Esophagus squamous epithelium (tissue), 5 donors: ENCODE data around the gene RNF123. TPM values are rescaled to one million over a fixed set of nuclear protein-coding genes. Genes with fewer than 3 reads are reported as not detected.

Source experiments
- DNase-seq: peaks from one replicate; lab custom pipeline; 2025; lab: John Stamatoyannopoulos, UW
- H3K27ac ChIP-seq, 4 donors: fragments of 200-600 bp; sonication (generic); one replicate each; pipeline ENCODE4 v1.5.1; 2016 to 2019; ENCODE audit warnings: mild to moderate bottlenecking in 1 of 4
- H3K27me3 ChIP-seq, 4 donors: fragments of 200-600 bp; sonication (generic); 1 replicate in 3 of 4; 2 replicates in 1 of 4; pipeline versions ENCODE4 v1.5.1 to v1.6.0; 2017 to 2021; ENCODE audit warnings: antibody characterized with exemption in 1 of 4
- H3K36me3 ChIP-seq, 3 donors: fragments of 200-600 bp; sonication (generic); one replicate each; pipeline ENCODE4 v1.5.1; 2016 to 2019
- H3K4me1 ChIP-seq, 3 donors: fragments of 200-600 bp; sonication (generic); one replicate each; pipeline ENCODE4 v1.5.1; 2017 to 2019
- H3K4me3 ChIP-seq, 4 donors: fragments of 200-600 bp; sonication (generic); 1 replicate in 3 of 4; 2 replicates in 1 of 4; pipeline ENCODE4 v1.5.1; 2016 to 2019; ENCODE audit warnings: mild to moderate bottlenecking in 2 of 4, moderate library complexity in 1 of 4
- H3K9me3 ChIP-seq, 3 donors: fragments of 200-600 bp; sonication (generic); one replicate each; pipeline ENCODE4 v1.5.1; 2016 to 2019
- CTCF ChIP-seq, 6 experiments: fragments of 450-650 bp in 4 of 6; fragments of 200-600 bp in 2 of 6; sonication (generic) in 2 of 6; IDR thresholded peaks; one replicate each; pipeline ENCODE4 v1.5.1; 2016 to 2019; ENCODE audit warnings: antibody characterized with exemption in 6 of 6, mild to moderate bottlenecking in 4 of 6, moderate library complexity in 4 of 6
- POLR2A ChIP-seq, 4 donors: fragments of 450-650 bp; IDR thresholded peaks; one replicate each; pipeline ENCODE4 v1.6.1; 2017; ENCODE audit warnings: antibody characterized with exemption in 4 of 4, mild to moderate bottlenecking in 4 of 4, moderate library complexity in 3 of 4
- WGBS, 2 donors: methylation state at CpG; one replicate each; pipeline ENCODE4 v1.1.5; 2018; 5-methylcytosine and 5-hydroxymethylcytosine counted together
- intact Hi-C: fragments of 100-400 bp; cut with DNase I; formaldehyde crosslinking; loops from one replicate; pipeline ENCODE4 v1.15.0; 2022
- total RNA-seq, 4 donors: library from RNA; depleted of rRNA; stranded (reverse); fragments of >200 nt; gene quantifications; one replicate each; pipeline ENCODE4 v1.1.0, GENCODE V29; 2016
- donor health status: DM: yes; HTN: yes; CAD: no.

The RNF123 gene
- total RNA-seq, 4 donors from 2014 or later: 14.7 to 21.8 (median 15.8) TPM

GRCh38 chr3:49644684-49645083 is 44.7 kb upstream of the RNF123 start:
- H3K27me3 ChIP-seq: no peaks in the 10 kb centered on the region
- intact Hi-C loops: no loop called here
- no peaks in the 10 kb centered on the region for H3K9me3 ChIP-seq
- H3K36me3 ChIP-seq: no peaks in the 10 kb centered on the region
- no peak for DNase-seq
- WGBS, 2 donors: 83 to 90% methylated on average over 7 to 8 of the region's 8 CpGs
- no peak for TF ChIP-seq POLR2A (IDR thresholded peaks at IDR 0.05)
- TF ChIP-seq CTCF (IDR thresholded peaks at IDR 0.05): no peak
- no peak overlapping the region for H3K27ac ChIP-seq
- H3K4me1 ChIP-seq: no peaks in the 10 kb centered on the region
- no peak overlapping the region for H3K4me3 ChIP-seq

GRCh38 chr3:49646236-49646635 is 43.1 kb upstream of the RNF123 start:
- WGBS, 2 donors: 90 to 94% methylated on average over 2 to 3 of the region's 3 CpGs
- intact Hi-C loops: no loop called here

GRCh38 chr3:49647741-49648140 is 41.6 kb upstream of the RNF123 start:
- no peaks in the 10 kb centered on the region for H3K4me1 ChIP-seq
- H3K4me3 ChIP-seq: no peak overlapping the region
- no peak for DNase-seq
- no peaks in the 10 kb centered on the region for H3K36me3 ChIP-seq
- no peak overlapping the region for H3K27ac ChIP-seq
- no peaks in the 10 kb centered on the region for H3K9me3 ChIP-seq
- TF ChIP-seq CTCF (IDR thresholded peaks at IDR 0.05) (no peak), POLR2A (IDR thresholded peaks at IDR 0.05) (no peak)
- intact Hi-C loops: no loop called here
- WGBS, 2 donors: 82 to 91% methylated on average over 1 to 2 of the region's 2 CpGs
- no peaks in the 10 kb centered on the region for H3K27me3 ChIP-seq

More at GRCh38 chr3:49646236-49646635, 43.1 kb upstream of the RNF123 start:
- no peaks in the 10 kb centered on the region for H3K4me1 ChIP-seq
- DNase-seq: no peak
- H3K27ac ChIP-seq: no peak overlapping the region
- no peaks in the 10 kb centered on the region for H3K27me3 ChIP-seq
- no peaks in the 10 kb centered on the region for H3K36me3 ChIP-seq
- H3K4me3 ChIP-seq: no peak overlapping the region
- no peak for TF ChIP-seq POLR2A (IDR thresholded peaks at IDR 0.05)
- no peak for TF ChIP-seq CTCF (IDR thresholded peaks at IDR 0.05)
- H3K9me3 ChIP-seq: no peaks in the 10 kb centered on the region

GRCh38 chr3:49648354-49649019 is 40.9 kb upstream of the RNF123 start:
- Histone ChIP-seq H3K4me1 (no peaks in the 10 kb centered on the region), H3K4me3 (no peak overlapping the region), H3K27me3 (no peaks in the 10 kb centered on the region), H3K9me3 (no peaks in the 10 kb centered on the region), H3K36me3 (no peaks in the 10 kb centered on the region), H3K27ac (no peak overlapping the region)
- no peak for DNase-seq
- 100% methylated on average over 1 of the region's 3 CpGs; no CpG with 5 or more reads in 1 of the 2 donors for WGBS, 2 donors
- intact Hi-C loops: no loop called here
- TF ChIP-seq POLR2A (IDR thresholded peaks at IDR 0.05) (no peak), CTCF (IDR thresholded peaks at IDR 0.05) (no peak)

GRCh38 chr3:49649576-49649975 is 39.8 kb upstream of the RNF123 start:
- Histone ChIP-seq H3K4me1 (no peaks in the 10 kb centered on the region), H3K9me3 (no peaks in the 10 kb centered on the region), H3K36me3 (no peaks in the 10 kb centered on the region), H3K27me3 (no peaks in the 10 kb centered on the region), H3K27ac (no peak overlapping the region), H3K4me3 (no peak overlapping the region)
- DNase-seq: no peak
- no CpG with 5 or more reads among the region's 1 CpG for WGBS, 2 donors
- TF ChIP-seq CTCF (IDR thresholded peaks at IDR 0.05) (no peak), POLR2A (IDR thresholded peaks at IDR 0.05) (no peak)
- intact Hi-C loops: no loop called here
